ENCODE data around the gene ARMH3.

DNA sequence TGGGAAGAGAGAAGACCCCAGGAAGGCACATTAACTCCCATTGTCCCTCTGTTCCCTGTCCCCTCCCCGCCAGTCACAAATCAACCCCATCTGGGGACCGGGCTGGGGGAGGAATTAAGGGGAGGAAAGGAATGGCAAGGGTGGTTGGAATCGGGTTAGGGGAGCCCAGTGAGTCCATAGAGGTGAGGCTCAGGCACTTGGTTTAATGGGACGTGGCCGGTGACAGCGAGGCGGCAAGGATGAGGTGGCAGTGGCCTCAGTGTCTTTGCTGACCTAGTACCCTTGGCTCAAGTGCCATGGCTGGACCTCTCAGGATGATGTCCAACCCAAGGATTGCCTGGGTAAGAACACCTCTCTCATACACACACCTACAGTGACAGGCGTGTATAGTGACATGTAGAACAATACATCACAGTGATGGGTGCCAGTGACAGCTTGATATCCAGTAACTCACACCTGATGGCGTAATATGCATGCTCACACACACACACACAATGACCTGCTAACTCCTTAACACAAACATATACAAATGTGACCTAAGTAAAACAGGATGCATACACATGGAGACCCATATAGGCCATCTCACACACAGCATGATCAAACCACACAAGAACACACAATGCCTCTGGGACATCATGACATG, 224.7 kb downstream of the ARMH3 start:
- TF ChIP-seq, protein P1, sequence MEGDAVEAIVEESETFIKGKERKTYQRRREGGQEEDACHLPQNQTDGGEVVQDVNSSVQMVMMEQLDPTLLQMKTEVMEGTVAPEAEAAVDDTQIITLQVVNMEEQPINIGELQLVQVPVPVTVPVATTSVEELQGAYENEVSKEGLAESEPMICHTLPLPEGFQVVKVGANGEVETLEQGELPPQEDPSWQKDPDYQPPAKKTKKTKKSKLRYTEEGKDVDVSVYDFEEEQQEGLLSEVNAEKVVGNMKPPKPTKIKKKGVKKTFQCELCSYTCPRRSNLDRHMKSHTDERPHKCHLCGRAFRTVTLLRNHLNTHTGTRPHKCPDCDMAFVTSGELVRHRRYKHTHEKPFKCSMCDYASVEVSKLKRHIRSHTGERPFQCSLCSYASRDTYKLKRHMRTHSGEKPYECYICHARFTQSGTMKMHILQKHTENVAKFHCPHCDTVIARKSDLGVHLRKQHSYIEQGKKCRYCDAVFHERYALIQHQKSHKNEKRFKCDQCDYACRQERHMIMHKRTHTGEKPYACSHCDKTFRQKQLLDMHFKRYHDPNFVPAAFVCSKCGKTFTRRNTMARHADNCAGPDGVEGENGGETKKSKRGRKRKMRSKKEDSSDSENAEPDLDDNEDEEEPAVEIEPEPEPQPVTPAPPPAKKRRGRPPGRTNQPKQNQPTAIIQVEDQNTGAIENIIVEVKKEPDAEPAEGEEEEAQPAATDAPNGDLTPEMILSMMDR (IDR thresholded peaks at IDR 0.05 in 8 of 11, conservative IDR thresholded peaks at IDR 0.05 in 3 of 11), result no peak
- no peak for TF ChIP-seq POLR2AphosphoS5 (IDR thresholded peaks at IDR 0.05)
